Measurements from ENCODE around the gene RGS19.

- TF ChIP-seq CTCF (IDR thresholded peaks at IDR 0.05): no peak
- TF ChIP-seq POLR2A (IDR thresholded peaks at IDR 0.05): no peak
Measured at GRCh38 chr20:64086801-64087200, 7.5 kb upstream of the RGS19 start.
